Pancreas (tissue), 10 donors: ENCODE results near the gene LOXL1. TPM values are rescaled to one million over a fixed set of nuclear protein-coding genes. Genes with fewer than 3 reads are reported as not detected.

ENCODE experiments used
- ATAC-seq, 4 donors: fragments of 200-7000 bp; cut with Tn5 transposase; one replicate each; pipeline versions ENCODE4 v1.8.0 to v1.9.1; 2020; ENCODE audit warnings: mild to moderate bottlenecking in 4 of 4, moderate library complexity in 4 of 4
- DNase-seq, 6 donors: peaks; one replicate each; pipeline ENCODE4 v3.0.0-alpha.2; 2020
- FAIRE-seq: peaks from 2 replicates; lab custom pipeline; 2012; peaks lifted over from hg19 to GRCh38; lab: Jason Lieb, UNC
- H3K27ac ChIP-seq, 4 donors: fragments of 200-600 bp; sonication (generic); 1 replicate in 3 of 4; 2 replicates in 1 of 4; pipeline versions ENCODE4 v1.5.0 to v1.8.0; 2020
- H3K27me3 ChIP-seq, 4 donors: fragments of 200-600 bp; one replicate each; pipeline ENCODE4 v1.8.0; 2021
- H3K36me3 ChIP-seq, 3 donors: fragments of 200-600 bp; sonication (generic) in 1 of 3; one replicate each; pipeline versions ENCODE4 v1.5.0 to v1.8.0; 2020 to 2021
- H3K4me1 ChIP-seq, 3 donors: fragments of 200-600 bp; one replicate each; pipeline ENCODE4 v1.8.0; 2021
- H3K4me3 ChIP-seq, 4 donors: fragments of 200-600 bp; sonication (generic) in 2 of 4; one replicate each; pipeline versions ENCODE4 v1.5.0 to v1.8.0; 2020 to 2021
- H3K9me3 ChIP-seq, 4 donors: fragments of 200-600 bp; one replicate each; pipeline ENCODE4 v1.8.0; 2021
- WGBS, 2 donors: extraction: QIAGEN DNeasy Blood & Tissue Kit; methylation state at CpG; one replicate each; pipeline ENCODE4 v1.1.7; 2013; 5-methylcytosine and 5-hydroxymethylcytosine counted together
- intact Hi-C, 3 donors: fragments of 100-400 bp; cut with DNase I; formaldehyde crosslinking; loops; one replicate each; pipeline versions ENCODE4 v1.11.1 to v1.14.2; 2022
- polyA plus RNA-seq, 2 donors: library from polyadenylated mRNA; stranded (reverse); fragments of 200-250 nt; gene quantifications; one replicate each; pipeline ENCODE4 v1.2.3, GENCODE V29; 2013
- total RNA-seq, 6 donors: library from RNA; stranded (reverse); fragmentation: NEBNext Ultra II Directional in 4 of 6; extraction: Animal tissue kit (Norgen Biotek cat#: 25700) in 4 of 6; gene quantifications; one replicate each; pipeline versions ENCODE4 v1.2.1 to v1.2.4, GENCODE V29; 2021 to 2023
- TF ChIP-seq, protein P1 (sequence below), 4 donors: fragments of 200-600 bp; sonication (generic) in 3 of 4; IDR thresholded peaks; one replicate each; pipeline versions ENCODE4 v1.5.0 to v1.8.0; 2021; ENCODE audit warnings: antibody characterized with exemption in 4 of 4
- donor health status: healthy with polysubstance abuse.
- donor health status: DM: no; HTN: no; CAD: no; lungs with moderate emphysema.
- donor health status: DM: no; HTN: no; CAD: no.
- donor health status: control.
- donor health status: control.
- donor health status: Bipolar disorder and iron deficiency.
- donor health status: DM: yes; HTN: yes; CAD: no.
- donor health status: DM: no; HTN: no; CAD: no.
- donor health status: DM: no; HTN: no; CAD: no.
- donor health status: DM: yes; HTN: yes; CAD: no.

The LOXL1 gene
- total and polyA plus RNA-seq, 8 donors, result 2.2 to 14.9 (median 5.5) TPM

GRCh38 chr15:73950479-73950830 is 24.2 kb downstream of the LOXL1 start:
- DNase-seq (no peak), ATAC-seq (no peak), FAIRE-seq (no peak)
- H3K27ac ChIP-seq, result no peak overlapping the region
- H3K27me3 ChIP-seq, result no peaks in the 10 kb centered on the region
- no peaks in the 10 kb centered on the region for H3K9me3 ChIP-seq
- intact Hi-C loops, result no loop called here
- TF ChIP-seq, protein P1, sequence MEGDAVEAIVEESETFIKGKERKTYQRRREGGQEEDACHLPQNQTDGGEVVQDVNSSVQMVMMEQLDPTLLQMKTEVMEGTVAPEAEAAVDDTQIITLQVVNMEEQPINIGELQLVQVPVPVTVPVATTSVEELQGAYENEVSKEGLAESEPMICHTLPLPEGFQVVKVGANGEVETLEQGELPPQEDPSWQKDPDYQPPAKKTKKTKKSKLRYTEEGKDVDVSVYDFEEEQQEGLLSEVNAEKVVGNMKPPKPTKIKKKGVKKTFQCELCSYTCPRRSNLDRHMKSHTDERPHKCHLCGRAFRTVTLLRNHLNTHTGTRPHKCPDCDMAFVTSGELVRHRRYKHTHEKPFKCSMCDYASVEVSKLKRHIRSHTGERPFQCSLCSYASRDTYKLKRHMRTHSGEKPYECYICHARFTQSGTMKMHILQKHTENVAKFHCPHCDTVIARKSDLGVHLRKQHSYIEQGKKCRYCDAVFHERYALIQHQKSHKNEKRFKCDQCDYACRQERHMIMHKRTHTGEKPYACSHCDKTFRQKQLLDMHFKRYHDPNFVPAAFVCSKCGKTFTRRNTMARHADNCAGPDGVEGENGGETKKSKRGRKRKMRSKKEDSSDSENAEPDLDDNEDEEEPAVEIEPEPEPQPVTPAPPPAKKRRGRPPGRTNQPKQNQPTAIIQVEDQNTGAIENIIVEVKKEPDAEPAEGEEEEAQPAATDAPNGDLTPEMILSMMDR (IDR thresholded peaks at IDR 0.05), result no peak
- no peaks in the 10 kb centered on the region for H3K36me3 ChIP-seq
- peaks cover 0 to 6% (median 4%) of the 10 kb centered on the region in 3 donors for H3K4me1 ChIP-seq
- no peak overlapping the region for H3K4me3 ChIP-seq

DNA sequence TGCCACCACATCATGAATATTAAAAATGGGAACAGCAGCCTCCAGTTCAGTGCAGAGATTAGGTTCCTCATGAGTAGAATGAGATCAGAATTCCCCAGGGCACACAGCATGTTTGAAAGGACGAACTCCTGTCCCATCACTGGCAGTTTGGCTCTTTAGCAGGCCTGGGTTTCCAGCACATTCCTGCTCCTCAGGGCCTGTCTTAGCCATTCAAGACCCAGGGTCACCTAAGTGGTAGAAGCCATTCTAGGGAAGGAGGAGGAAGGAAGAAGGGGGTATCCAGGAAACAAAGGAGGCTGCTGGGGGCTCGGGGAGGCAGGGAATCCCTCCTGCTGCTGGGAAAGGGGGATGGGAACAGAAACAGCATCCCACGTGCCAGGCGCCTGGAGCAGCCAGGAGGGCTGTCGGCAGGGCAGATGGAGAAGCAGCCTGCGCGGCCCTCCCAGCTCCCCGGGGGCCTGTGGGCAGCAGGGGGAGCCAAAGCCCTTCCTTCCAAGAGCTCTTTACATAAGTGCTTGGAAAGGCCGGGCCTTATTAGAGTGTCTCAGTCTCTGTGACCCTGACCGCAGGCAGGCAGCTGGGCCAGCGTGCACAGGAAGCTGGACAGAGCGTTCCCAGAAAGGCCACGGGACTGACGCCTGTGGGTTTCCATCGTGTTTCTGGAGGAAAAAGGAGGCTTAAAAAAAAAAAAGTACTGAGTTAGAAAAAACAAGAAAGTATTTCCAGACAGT is 24.7 kb downstream of the LOXL1 start:
- ATAC-seq, result peak; percentile 96 to 99 (median 98)
- DNase-seq, result peak; percentile 85 to 93 (median 88)
- peak; percentile 49 for FAIRE-seq

GRCh38 chr15:73951601-73952000 is 25.3 kb downstream of the LOXL1 start:
- H3K4me3 ChIP-seq, result no peak overlapping the region
- ATAC-seq, result peak in 1 of 4 donors; percentile 12
- H3K27me3 ChIP-seq, result no peaks in the 10 kb centered on the region
- peaks cover 0 to 6% (median 4%) of the 10 kb centered on the region in 3 donors for H3K4me1 ChIP-seq
- no peak for DNase-seq
- no peaks in the 10 kb centered on the region for H3K9me3 ChIP-seq
- TF ChIP-seq, protein P1 (IDR thresholded peaks at IDR 0.05), result no peak
- H3K27ac ChIP-seq, result peak overlapping the region; percentile 4 to 80 (median 44)
- intact Hi-C loops, result no loop called here
- FAIRE-seq, result no peak
- H3K36me3 ChIP-seq, result no peaks in the 10 kb centered on the region
- WGBS, 2 donors, result 72 to 79% methylated on average over 13 of the region's 13 CpGs

More for the DNA sequence above, 24.7 kb downstream of the LOXL1 start:
- TF ChIP-seq, protein P1 (IDR thresholded peaks at IDR 0.05), result peak; percentile 43 to 71 (median 61)
- H3K4me3 ChIP-seq, result no peak overlapping the region
- peaks cover 0 to 6% (median 4%) of the 10 kb centered on the region in 3 donors for H3K4me1 ChIP-seq
- WGBS, 2 donors, result 12 to 17% methylated on average over 15 of the region's 15 CpGs
- intact Hi-C loops, result no loop called here
- H3K9me3 ChIP-seq, result no peaks in the 10 kb centered on the region
- peak overlapping the region; percentile 4 to 80 (median 44) for H3K27ac ChIP-seq
- no peaks in the 10 kb centered on the region for H3K36me3 ChIP-seq
- no peaks in the 10 kb centered on the region for H3K27me3 ChIP-seq

DNA sequence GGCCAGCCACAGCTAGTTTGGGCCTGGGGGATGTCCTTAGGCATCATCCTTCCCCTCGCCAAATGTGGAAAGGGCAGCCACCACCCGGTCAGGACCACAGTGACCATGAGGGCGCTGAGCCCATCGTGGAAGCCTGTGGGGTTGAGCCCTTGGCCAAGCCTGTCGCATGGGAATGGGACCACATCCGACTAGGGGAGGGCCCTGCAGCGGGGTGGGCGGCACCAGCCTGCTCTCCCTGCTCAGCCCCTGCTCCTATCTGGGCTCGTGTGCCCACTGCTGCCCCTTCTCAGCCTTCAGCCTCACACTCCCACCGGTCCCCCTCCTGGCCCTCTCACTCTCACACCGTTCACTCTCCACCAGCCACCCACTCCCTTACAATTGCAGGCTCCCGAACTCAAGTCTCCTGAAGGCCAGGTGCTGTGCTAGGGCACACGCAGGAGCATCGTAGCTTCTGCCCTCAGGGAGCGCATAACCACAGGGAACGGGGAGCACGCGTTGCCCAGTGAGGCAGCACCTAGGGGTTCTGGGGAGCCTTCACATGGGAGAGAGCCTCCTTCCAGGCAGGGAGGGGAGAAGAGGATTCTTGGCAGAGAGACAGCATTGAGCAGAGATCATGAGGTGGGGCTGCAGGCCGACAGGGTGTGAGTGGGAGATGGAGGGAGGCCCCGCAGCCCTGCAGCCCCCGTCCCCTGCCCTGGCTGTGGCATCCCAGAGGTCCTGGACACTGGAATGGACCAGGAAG is 26.1 kb downstream of the LOXL1 start:
- ATAC-seq (no peak), FAIRE-seq (no peak), DNase-seq (no peak)
- TF ChIP-seq, protein P1 (IDR thresholded peaks at IDR 0.05), result no peak
- intact Hi-C loops, result no loop called here
- Histone ChIP-seq H3K4me3 (no peak overlapping the region), H3K36me3 (no peaks in the 10 kb centered on the region), H3K27ac (peak overlapping the region in 2 of 4 donors; percentile 4 to 80), H3K9me3 (no peaks in the 10 kb centered on the region), H3K27me3 (no peaks in the 10 kb centered on the region), H3K4me1 (peaks cover 0 to 6% (median 4%) of the 10 kb centered on the region in 3 donors)
- 87 to 93% methylated on average over 18 to 21 of the region's 21 CpGs for WGBS, 2 donors
